T-cell (primary cell): Measurements from ENCODE around the gene PRR15. TPM values are rescaled to one million over a fixed set of nuclear protein-coding genes. Genes with fewer than 3 reads are reported as not detected.

Experiments
- ATAC-seq, 4 experiments: fragments of 200-7000 bp in 3 of 4; fragments of 150-1000 bp in 1 of 4; cut with Tn5 transposase; replicated peaks in 1 of 4; 1 replicate in 3 of 4; 2 replicates in 1 of 4; pipeline ENCODE4 v1.10.0; 2021; ENCODE audit warnings: moderate library complexity in 3 of 4, mild to moderate bottlenecking in 2 of 4, moderate number of reproducible peaks in 1 of 4
- CTCF ChIA-PET, 2 donors: fragments of 300-600 bp; sonication (Branson Sonifier 250); formaldehyde crosslinking; loops; one replicate each; lab custom pipeline; 2022; ENCODE audit warnings: antibody characterized with exemption in 2 of 2; lab: Charles Lee
- POLR2A ChIA-PET, 2 donors: fragments of 300-600 bp; sonication (Branson Sonifier 250); formaldehyde crosslinking; loops; one replicate each; lab custom pipeline; 2022; ENCODE audit warnings: antibody characterized with exemption in 2 of 2; lab: Charles Lee
- DNase-seq, 35 experiments: peaks; one replicate each; pipeline versions ENCODE4 v3.0.0 to v3.0.0-alpha.2; 2013 to 2023
- H3K27ac ChIP-seq: one replicate; pipeline ENCODE4 v1.5.1; 2013; ENCODE audit warnings: low read length
- H3K27me3 ChIP-seq, 2 experiments: replicated peaks in 1 of 2; 1 replicate in 1 of 2; 2 replicates in 1 of 2; pipeline versions ENCODE4 v1.6.1 to v1.7.0; 2013; ENCODE audit warnings: low read length in 1 of 2, mixed read lengths in 1 of 2; ENCODE audit not compliant: control insufficient read depth in 2 of 2, insufficient read depth in 2 of 2; ENCODE audit errors: extremely low read depth in 1 of 2
- H3K36me3 ChIP-seq, 2 donors: 1 replicate in 1 of 2; 2 replicates in 1 of 2; pipeline versions ENCODE4 v1.6.1 to v1.7.0; 2013; ENCODE audit warnings: low read length in 1 of 2; ENCODE audit not compliant: control insufficient read depth in 2 of 2, insufficient read depth in 1 of 2; ENCODE audit errors: extremely low read depth in 1 of 2
- H3K4me1 ChIP-seq, 2 experiments: 1 replicate in 1 of 2; 2 replicates in 1 of 2; pipeline versions ENCODE4 v1.6.1 to v1.7.0; 2013; ENCODE audit warnings: low read length in 2 of 2, mixed read lengths in 1 of 2; ENCODE audit not compliant: insufficient read depth in 2 of 2, control insufficient read depth in 1 of 2; ENCODE audit errors: extremely low read depth in 1 of 2
- H3K4me3 ChIP-seq, 2 donors: 1 replicate in 1 of 2; 2 replicates in 1 of 2; pipeline versions ENCODE4 v1.5.1 to v1.7.0; 2013; ENCODE audit warnings: mild to moderate bottlenecking in 2 of 2, low read length in 1 of 2, moderate library complexity in 1 of 2; ENCODE audit not compliant: control insufficient read depth in 1 of 2; ENCODE audit errors: extremely low read depth in 1 of 2
- H3K9me3 ChIP-seq: 2 replicates; pipeline ENCODE4 v1.7.0; 2013
- H3K27ac Mint-ChIP-seq, 2 donors: one replicate each; pipeline ENCODE4 v1.8.0; 2020 to 2021; ENCODE audit warnings: mild to moderate bottlenecking in 2 of 2, mixed read lengths in 2 of 2
- H3K27me3 Mint-ChIP-seq, 2 donors: one replicate each; pipeline ENCODE4 v1.8.0; 2021 to 2022; ENCODE audit warnings: mixed read lengths in 2 of 2
- H3K36me3 Mint-ChIP-seq: one replicate; pipeline ENCODE4 v1.8.0; 2021; ENCODE audit warnings: mixed read lengths
- H3K4me1 Mint-ChIP-seq, 3 donors: one replicate each; pipeline ENCODE4 v1.8.0; 2020 to 2022; ENCODE audit warnings: mixed read lengths in 3 of 3, mild to moderate bottlenecking in 1 of 3
- H3K4me3 Mint-ChIP-seq, 3 donors: one replicate each; pipeline ENCODE4 v1.8.0; 2020 to 2022; ENCODE audit warnings: mild to moderate bottlenecking in 3 of 3, mixed read lengths in 3 of 3, moderate library complexity in 3 of 3
- H3K9me3 Mint-ChIP-seq, 3 donors: one replicate each; pipeline ENCODE4 v1.8.0; 2020 to 2022; ENCODE audit warnings: mixed read lengths in 3 of 3
- WGBS: methylation state at CpG from one replicate; pipeline ENCODE4 v1.1.5; 2013; ENCODE audit warnings: missing lambda C conversion rate; ENCODE audit not compliant: insufficient coverage; 5-methylcytosine and 5-hydroxymethylcytosine counted together
- total RNA-seq, 35 experiments: library from RNA in 6 of 35; stranded (reverse) in 6 of 35; fragments of 120-200 nt in 1 of 35; gene quantifications; one replicate each; pipeline versions ENCODE4 v1.2.1 to v1.2.4 and lab custom pipeline; 2013 to 2026

Gene PRR15
- total RNA-seq, 5 donors from 2014 or later (not counting 1 experiment from before 2014, with no cell fraction given) = 0.30 to 0.38 TPM; not detected in 3

DNA sequence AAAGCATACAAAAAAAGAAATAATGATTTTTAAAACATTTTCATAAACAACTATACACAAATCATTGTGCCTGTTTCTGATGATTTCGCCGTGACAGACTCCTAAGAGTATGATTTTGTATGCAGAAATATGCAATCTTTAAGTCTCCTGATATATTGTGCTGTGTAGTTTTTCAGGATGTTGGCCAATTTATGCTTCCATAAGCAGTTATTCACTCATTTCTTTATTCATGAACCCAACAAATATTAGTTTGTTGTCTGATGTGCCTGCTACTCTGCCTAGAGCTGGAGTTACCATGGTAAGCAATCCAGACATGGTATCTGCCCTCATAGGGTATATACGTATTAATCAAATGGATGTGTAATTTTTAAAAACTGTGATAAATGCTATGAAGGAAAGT lies 40.4 kb downstream of the PRR15 start:
- Histone ChIP-seq H3K4me3 (no peak overlapping the region), H3K27me3 (peaks cover 0 to 7% of the 10 kb centered on the region in 2 experiments), H3K27ac (no peak overlapping the region), H3K4me1 (no peaks in the 10 kb centered on the region), H3K36me3 (no peaks in the 10 kb centered on the region), H3K9me3 (no peaks in the 10 kb centered on the region)
- H3K27me3 Mint-ChIP-seq = peaks cover 3 to 6% of the 10 kb centered on the region in 2 donors
- H3K9me3 Mint-ChIP-seq = peaks cover 4 to 6% (median 5%) of the 10 kb centered on the region in 3 donors
- H3K36me3 Mint-ChIP-seq = no peaks in the 10 kb centered on the region
- 100% methylated on average over 1 of the region's 3 CpGs for WGBS
- ChIA-PET CTCF (no interaction called here), POLR2A (no interaction called here)
- no peaks in the 10 kb centered on the region for H3K4me1 Mint-ChIP-seq
- DNase-seq (no peak), ATAC-seq (no peak)
- H3K4me3 Mint-ChIP-seq = no peak overlapping the region
- H3K27ac Mint-ChIP-seq = no peak overlapping the region

DNA sequence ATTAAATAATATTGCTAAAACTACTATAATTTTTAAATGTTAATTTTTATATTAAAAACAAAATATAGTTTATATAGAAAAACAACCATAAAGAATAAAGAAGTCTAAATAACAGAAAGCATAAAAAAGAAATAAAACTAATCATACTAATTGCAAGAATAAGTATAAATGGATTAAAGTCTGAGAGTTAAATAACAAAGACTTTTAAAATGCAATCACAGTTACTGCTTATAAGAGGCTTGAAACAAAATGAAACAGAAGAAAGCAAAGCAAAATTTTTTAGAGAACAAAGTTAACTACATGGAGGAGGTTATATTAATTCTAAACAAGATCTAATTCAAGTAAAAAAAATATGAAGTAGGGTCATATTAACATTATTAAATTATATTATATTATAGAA lies 41.1 kb downstream of the PRR15 start:
- Histone ChIP-seq H3K27me3 (peaks cover 0 to 8% of the 10 kb centered on the region in 2 experiments), H3K4me1 (no peaks in the 10 kb centered on the region), H3K9me3 (no peaks in the 10 kb centered on the region), H3K4me3 (no peak overlapping the region), H3K27ac (no peak overlapping the region), H3K36me3 (no peaks in the 10 kb centered on the region)
- peaks cover 4 to 6% (median 5%) of the 10 kb centered on the region in 3 donors for H3K9me3 Mint-ChIP-seq
- POLR2A ChIA-PET = no interaction called here
- H3K27ac Mint-ChIP-seq = no peak overlapping the region
- no peaks in the 10 kb centered on the region for H3K4me1 Mint-ChIP-seq
- CTCF ChIA-PET = no interaction called here
- H3K27me3 Mint-ChIP-seq = peaks cover 3 to 6% of the 10 kb centered on the region in 2 donors
- H3K4me3 Mint-ChIP-seq = no peak overlapping the region
- H3K36me3 Mint-ChIP-seq = no peaks in the 10 kb centered on the region
- no peak for DNase-seq
- ATAC-seq = no peak

- WGBS = 100% methylated on average over 2 of the region's 3 CpGs
- CTCF ChIA-PET = interaction anchor here in 1 of 2 donors (0.6 kb wide), 1 partner anchor 8 kb away, joined by 3 read pairs; no protein-coding TSS in a partner anchor
- Histone ChIP-seq H3K36me3 (no peaks in the 10 kb centered on the region), H3K27ac (no peak overlapping the region), H3K4me3 (no peak overlapping the region), H3K4me1 (no peaks in the 10 kb centered on the region), H3K27me3 (peaks cover 0 to 6% of the 10 kb centered on the region in 2 experiments), H3K9me3 (no peaks in the 10 kb centered on the region)
- POLR2A ChIA-PET = no interaction called here
- Mint-ChIP-seq H3K27me3 (peaks cover 3 to 4% of the 10 kb centered on the region in 2 donors), H3K4me1 (no peaks in the 10 kb centered on the region), H3K9me3 (peaks cover 4 to 6% (median 5%) of the 10 kb centered on the region in 3 donors), H3K36me3 (no peaks in the 10 kb centered on the region), H3K27ac (no peak overlapping the region), H3K4me3 (no peak overlapping the region)
- no peak for ATAC-seq
- DNase-seq = no peak
Observed at GRCh38 chr7:29605671-29606070, 42.0 kb downstream of the PRR15 start.

DNA sequence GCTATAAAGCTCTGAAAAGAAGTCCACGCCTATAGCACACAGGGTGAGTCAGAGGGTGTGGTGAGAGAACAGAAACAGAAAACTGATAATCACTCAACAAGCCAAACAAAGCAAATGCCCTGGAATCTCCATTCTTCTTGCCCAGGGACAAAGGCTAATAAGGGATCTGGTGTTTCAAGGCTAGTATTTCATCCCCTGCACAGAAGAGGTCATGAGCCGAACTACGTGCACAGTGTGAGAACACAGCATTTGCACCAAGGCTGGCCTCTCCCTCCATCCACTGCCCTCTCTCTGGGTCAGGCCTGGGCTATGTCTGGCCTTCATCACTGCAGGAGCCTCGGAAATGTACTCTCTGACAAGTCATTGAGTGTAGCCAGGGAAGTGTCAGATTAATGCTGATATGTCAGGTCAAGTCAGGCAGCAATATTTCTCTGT lies 42.7 kb downstream of the PRR15 start:
- no peak overlapping the region for H3K4me3 ChIP-seq
- no peak overlapping the region for H3K27ac ChIP-seq
- DNase-seq (no peak), ATAC-seq (no peak)
- H3K9me3 ChIP-seq = no peaks in the 10 kb centered on the region
- no peaks in the 10 kb centered on the region for H3K4me1 Mint-ChIP-seq
- H3K9me3 Mint-ChIP-seq = peaks cover 4 to 6% (median 5%) of the 10 kb centered on the region in 3 donors
- 100% methylated on average over 2 of the region's 4 CpGs for WGBS
- CTCF ChIA-PET = no interaction called here
- no peak overlapping the region for H3K4me3 Mint-ChIP-seq
- H3K36me3 ChIP-seq = no peaks in the 10 kb centered on the region
- POLR2A ChIA-PET = no interaction called here
- no peak overlapping the region for H3K27ac Mint-ChIP-seq
- H3K36me3 Mint-ChIP-seq = no peaks in the 10 kb centered on the region
- H3K27me3 Mint-ChIP-seq = peaks cover 3 to 4% of the 10 kb centered on the region in 2 donors
- H3K27me3 ChIP-seq = peaks cover 0 to 6% of the 10 kb centered on the region in 2 experiments
- no peaks in the 10 kb centered on the region for H3K4me1 ChIP-seq

DNA sequence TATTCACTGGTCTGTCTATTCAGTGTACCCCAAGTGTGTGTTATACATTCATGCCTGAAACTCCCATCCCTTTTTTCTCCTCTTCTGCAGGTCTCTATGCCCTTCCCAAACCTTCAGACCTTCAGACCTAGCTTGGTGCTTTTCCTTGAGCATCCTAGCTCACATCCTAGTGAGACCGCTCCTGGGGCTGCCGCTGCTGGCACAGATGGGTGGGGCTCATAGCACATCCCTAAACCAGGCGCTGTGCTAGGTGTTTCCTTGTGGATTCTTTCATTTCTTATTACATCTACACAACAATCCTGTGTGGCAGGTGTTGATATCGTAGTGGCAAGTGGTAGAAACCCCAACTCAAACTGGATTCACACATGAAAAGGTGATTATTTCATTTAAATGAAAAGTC lies 43.2 kb downstream of the PRR15 start:
- POLR2A ChIA-PET = no interaction called here

DNA sequence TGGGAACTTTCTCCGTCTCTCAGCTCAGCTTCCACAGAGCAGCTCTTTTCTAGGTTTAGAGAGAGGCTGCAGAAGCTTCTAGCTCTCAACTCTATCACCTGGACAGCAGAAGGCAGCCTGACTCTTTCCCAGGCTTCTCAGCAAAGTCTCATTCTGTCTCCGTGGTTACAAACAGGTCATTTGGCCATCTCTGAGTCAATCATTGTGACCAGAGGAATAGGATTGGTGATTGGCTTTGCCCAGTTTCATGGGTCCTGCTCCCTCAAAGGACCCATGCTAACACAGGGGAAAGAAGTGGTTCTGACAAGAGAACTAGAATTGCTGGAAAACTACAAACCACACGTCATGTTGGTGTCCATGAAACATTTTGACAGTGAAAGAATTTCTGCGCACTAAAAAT lies 43.6 kb downstream of the PRR15 start:
- Mint-ChIP-seq H3K4me1 (no peaks in the 10 kb centered on the region), H3K27me3 (peaks cover 3 to 4% of the 10 kb centered on the region in 2 donors), H3K36me3 (no peaks in the 10 kb centered on the region), H3K9me3 (peaks cover 4 to 6% (median 5%) of the 10 kb centered on the region in 3 donors), H3K27ac (no peak overlapping the region), H3K4me3 (no peak overlapping the region)
- 91% methylated on average over 3 of the region's 4 CpGs for WGBS
- Histone ChIP-seq H3K36me3 (no peaks in the 10 kb centered on the region), H3K9me3 (no peaks in the 10 kb centered on the region), H3K4me3 (no peak overlapping the region), H3K27ac (no peak overlapping the region), H3K4me1 (no peaks in the 10 kb centered on the region), H3K27me3 (peaks cover 0 to 6% of the 10 kb centered on the region in 2 experiments)
- DNase-seq = no peak
- ChIA-PET POLR2A (no interaction called here), CTCF (no interaction called here)
- no peak for ATAC-seq

More for the DNA sequence above, 43.2 kb downstream of the PRR15 start:
- Histone ChIP-seq H3K36me3 (no peaks in the 10 kb centered on the region), H3K27me3 (peaks cover 0 to 6% of the 10 kb centered on the region in 2 experiments), H3K27ac (no peak overlapping the region), H3K4me1 (no peaks in the 10 kb centered on the region), H3K9me3 (no peaks in the 10 kb centered on the region), H3K4me3 (no peak overlapping the region)
- DNase-seq (no peak), ATAC-seq (no peak)
- Mint-ChIP-seq H3K27ac (no peak overlapping the region), H3K27me3 (peaks cover 3 to 4% of the 10 kb centered on the region in 2 donors), H3K4me3 (no peak overlapping the region), H3K36me3 (no peaks in the 10 kb centered on the region), H3K4me1 (no peaks in the 10 kb centered on the region), H3K9me3 (peaks cover 4 to 6% (median 5%) of the 10 kb centered on the region in 3 donors)
- CTCF ChIA-PET = no interaction called here
- no CpG with 5 or more reads among the region's 4 CpGs for WGBS

DNA sequence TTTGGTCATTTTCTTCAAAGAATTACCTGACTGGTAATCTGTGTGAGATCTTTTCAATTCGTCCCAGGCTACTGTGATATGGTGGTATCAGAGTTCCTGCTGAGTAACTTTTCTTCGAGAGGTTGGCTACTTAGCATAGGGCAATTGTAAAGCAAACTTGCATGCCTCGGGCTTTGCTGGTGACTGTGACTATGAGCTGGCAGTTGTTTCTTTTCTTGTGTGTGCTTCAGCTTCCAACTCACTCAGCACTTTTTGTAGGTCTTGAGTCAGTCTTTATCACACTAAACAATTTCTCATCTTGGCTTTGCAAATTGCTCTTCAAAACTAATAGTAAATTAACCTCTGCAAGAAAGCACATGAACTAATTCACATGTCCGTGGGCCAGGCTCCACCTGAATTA lies 44.3 kb downstream of the PRR15 start:
- no peak for ATAC-seq
- peaks cover 4 to 6% (median 5%) of the 10 kb centered on the region in 3 donors for H3K9me3 Mint-ChIP-seq
- POLR2A ChIA-PET = no interaction called here
- Histone ChIP-seq H3K4me1 (no peaks in the 10 kb centered on the region), H3K9me3 (no peaks in the 10 kb centered on the region), H3K4me3 (no peak overlapping the region), H3K27me3 (peaks cover 0 to 6% of the 10 kb centered on the region in 2 experiments), H3K36me3 (no peaks in the 10 kb centered on the region), H3K27ac (no peak overlapping the region)
- CTCF ChIA-PET = no interaction called here
- no peak overlapping the region for H3K4me3 Mint-ChIP-seq
- DNase-seq = no peak
- H3K36me3 Mint-ChIP-seq = no peaks in the 10 kb centered on the region
- no peaks in the 10 kb centered on the region for H3K4me1 Mint-ChIP-seq
- H3K27ac Mint-ChIP-seq = no peak overlapping the region
- H3K27me3 Mint-ChIP-seq = peaks cover 3 to 4% of the 10 kb centered on the region in 2 donors
- WGBS = 71% methylated on average over 2 of the region's 4 CpGs
